ENCODE measurements around the gene CTAGE4.
"Not testable (repeated sequence)": the region's sequence is repeated elsewhere in the genome, so short reads cannot be mapped to it uniquely, and the experiment has no call there.

Gene CTAGE4

DNA sequence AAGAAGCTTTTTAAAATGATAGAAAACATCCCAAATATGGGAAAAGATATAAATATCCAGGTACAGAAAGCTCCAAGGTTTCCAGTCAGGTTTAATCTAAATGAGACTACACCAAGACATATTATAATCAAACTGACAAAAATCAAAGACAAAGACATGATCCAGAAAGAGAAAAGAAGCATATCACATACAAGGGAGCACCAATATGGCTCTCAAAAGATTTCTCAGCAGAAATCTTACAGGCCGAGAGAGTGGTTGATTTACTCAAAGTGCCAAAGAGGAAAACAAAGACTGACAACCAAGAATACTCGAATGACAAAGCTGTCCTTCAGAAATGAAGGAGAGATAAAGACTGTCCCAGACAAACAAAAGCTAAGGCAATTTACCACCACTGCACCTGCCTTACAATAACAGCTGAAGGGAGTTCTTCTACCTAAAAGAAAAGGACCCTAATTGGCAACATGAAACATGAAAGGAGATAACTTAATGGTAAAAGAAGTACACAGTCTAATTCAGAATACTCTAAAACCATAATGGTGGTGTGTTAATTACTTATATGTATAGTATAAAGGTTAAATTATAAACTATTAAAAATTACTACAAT, 34.9 kb upstream of the CTAGE4 start:
- H3K27me3 ChIP-seq = no peaks in the 10 kb centered on the region
- TF ChIP-seq, protein P1, sequence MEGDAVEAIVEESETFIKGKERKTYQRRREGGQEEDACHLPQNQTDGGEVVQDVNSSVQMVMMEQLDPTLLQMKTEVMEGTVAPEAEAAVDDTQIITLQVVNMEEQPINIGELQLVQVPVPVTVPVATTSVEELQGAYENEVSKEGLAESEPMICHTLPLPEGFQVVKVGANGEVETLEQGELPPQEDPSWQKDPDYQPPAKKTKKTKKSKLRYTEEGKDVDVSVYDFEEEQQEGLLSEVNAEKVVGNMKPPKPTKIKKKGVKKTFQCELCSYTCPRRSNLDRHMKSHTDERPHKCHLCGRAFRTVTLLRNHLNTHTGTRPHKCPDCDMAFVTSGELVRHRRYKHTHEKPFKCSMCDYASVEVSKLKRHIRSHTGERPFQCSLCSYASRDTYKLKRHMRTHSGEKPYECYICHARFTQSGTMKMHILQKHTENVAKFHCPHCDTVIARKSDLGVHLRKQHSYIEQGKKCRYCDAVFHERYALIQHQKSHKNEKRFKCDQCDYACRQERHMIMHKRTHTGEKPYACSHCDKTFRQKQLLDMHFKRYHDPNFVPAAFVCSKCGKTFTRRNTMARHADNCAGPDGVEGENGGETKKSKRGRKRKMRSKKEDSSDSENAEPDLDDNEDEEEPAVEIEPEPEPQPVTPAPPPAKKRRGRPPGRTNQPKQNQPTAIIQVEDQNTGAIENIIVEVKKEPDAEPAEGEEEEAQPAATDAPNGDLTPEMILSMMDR (IDR thresholded peaks at IDR 0.05) = no peak
- intact Hi-C loops (cut with DNase I; ENCODE audit: low total_unique reads) = no loop called here
- no peaks in the 10 kb centered on the region for H3K4me1 ChIP-seq
- no peak for DNase-seq
- H3K36me3 ChIP-seq = no peaks in the 10 kb centered on the region
- H3K9me3 ChIP-seq = peaks cover 3 to 30% (median 12%) of the 10 kb centered on the region in 3 donors
- H3K4me3 ChIP-seq = no peak overlapping the region
- H3K27ac ChIP-seq = no peak overlapping the region

- intact Hi-C loops (cut with DNase I; ENCODE audit: low total_unique reads) = no loop called here
- TF ChIP-seq, protein P1 (IDR thresholded peaks at IDR 0.05) = no peak
- Histone ChIP-seq H3K4me3 (no peak overlapping the region), H3K36me3 (no peaks in the 10 kb centered on the region), H3K27me3 (no peaks in the 10 kb centered on the region), H3K9me3 (no peaks in the 10 kb centered on the region), H3K27ac (no peak overlapping the region), H3K4me1 (no peaks in the 10 kb centered on the region)
- no peak for DNase-seq
These were observed 24.4 kb upstream of the CTAGE4 start for GRCh38 chr7:144158861-144159260.

DNA sequence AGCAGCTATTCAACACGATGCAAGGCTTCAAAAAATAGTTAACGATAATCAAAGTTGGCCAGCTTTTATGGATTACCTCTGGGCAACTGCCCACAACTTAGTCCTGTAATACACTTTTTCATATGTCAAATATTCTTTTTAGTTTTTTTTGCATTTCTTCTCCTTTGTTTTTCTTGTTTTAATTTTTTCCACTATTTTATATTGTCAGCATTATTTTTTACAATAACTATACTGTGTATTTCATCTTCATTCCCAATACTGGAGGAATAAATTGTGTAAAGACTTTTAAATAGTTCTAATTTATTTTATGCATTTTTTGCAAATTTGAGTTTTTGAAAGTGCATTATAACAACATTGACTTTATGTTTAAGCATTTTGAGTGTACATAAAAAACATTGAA, 18.5 kb upstream of the CTAGE4 start:
- Histone ChIP-seq H3K4me3 (no peak overlapping the region), H3K9me3 (no peaks in the 10 kb centered on the region), H3K36me3 (no peaks in the 10 kb centered on the region), H3K27ac (no peak overlapping the region), H3K27me3 (no peaks in the 10 kb centered on the region), H3K4me1 (no peaks in the 10 kb centered on the region)
- TF ChIP-seq, protein P1 (IDR thresholded peaks at IDR 0.05) = no peak
- no peak for DNase-seq
- intact Hi-C loops (cut with DNase I; ENCODE audit: low total_unique reads) = no loop called here

DNA sequence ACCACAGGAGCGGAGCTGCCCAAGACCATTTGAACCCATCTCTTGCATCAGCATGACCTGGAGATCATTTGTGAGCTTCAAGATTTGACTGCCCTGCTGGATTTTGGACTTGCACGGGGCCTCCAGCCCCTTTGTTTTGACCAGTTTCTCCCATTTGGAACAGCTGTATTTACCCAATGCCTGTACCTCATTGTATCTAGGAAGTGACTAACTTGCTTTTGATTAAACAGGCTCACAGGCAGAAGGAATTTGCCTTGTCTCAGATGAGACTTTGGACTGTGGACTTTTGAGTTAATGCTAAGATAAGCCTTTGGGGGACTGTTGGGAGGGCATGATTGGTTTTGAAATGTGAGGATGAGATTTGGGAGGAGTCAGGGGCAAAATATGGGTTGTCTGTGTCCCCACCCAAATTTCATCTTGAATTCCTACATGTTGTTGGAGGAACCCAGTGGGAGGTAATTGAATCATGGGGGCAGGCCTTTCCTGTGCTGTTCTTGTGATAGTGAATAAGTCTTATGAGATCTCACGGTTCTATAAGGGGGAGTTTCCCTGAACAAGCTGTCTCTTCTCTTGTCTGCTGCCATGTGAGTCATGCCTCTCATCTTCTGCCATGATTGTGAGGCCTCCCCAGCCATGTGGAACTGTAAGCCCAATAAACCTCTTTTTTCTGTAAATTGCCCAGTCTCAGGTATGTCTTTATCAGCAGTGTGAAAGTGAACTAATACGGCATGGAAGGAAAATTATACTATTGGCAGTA, 11.5 kb upstream of the CTAGE4 start:
- H3K27ac ChIP-seq; H3K4me3 ChIP-seq; H3K9me3 ChIP-seq; H3K27me3 ChIP-seq; intact Hi-C loops (cut with DNase I; ENCODE audit: low total_unique reads); DNase-seq; H3K36me3 ChIP-seq; H3K4me1 ChIP-seq: not testable (repeated sequence)

DNA sequence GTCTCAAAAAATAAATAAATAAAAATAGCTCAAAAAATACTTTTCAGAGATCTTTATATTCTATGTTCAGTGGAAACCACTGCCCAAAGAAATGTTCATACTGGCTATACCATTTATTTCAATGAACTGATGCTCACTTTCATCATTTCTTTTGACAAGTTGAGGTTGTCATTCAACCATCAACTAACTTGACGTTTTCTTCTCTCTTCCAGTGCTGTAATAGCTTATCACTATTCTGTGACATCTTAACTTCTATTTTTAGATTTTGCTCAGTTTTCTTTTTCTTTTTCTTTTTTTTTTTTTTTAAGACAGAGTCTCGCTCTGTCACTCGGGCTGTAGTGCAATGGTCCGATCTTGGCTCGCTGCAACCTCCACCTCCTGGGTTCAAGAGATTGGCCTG, 8.7 kb upstream of the CTAGE4 start:
- Histone ChIP-seq H3K4me3 (no peak overlapping the region), H3K36me3 (no peaks in the 10 kb centered on the region), H3K27ac (no peak overlapping the region), H3K27me3 (no peaks in the 10 kb centered on the region), H3K4me1 (no peaks in the 10 kb centered on the region), H3K9me3 (no peaks in the 10 kb centered on the region)
- DNase-seq = no peak
- intact Hi-C loops (cut with DNase I; ENCODE audit: low total_unique reads) = no loop called here
- TF ChIP-seq, protein P1 (IDR thresholded peaks at IDR 0.05) = no peak

DNA sequence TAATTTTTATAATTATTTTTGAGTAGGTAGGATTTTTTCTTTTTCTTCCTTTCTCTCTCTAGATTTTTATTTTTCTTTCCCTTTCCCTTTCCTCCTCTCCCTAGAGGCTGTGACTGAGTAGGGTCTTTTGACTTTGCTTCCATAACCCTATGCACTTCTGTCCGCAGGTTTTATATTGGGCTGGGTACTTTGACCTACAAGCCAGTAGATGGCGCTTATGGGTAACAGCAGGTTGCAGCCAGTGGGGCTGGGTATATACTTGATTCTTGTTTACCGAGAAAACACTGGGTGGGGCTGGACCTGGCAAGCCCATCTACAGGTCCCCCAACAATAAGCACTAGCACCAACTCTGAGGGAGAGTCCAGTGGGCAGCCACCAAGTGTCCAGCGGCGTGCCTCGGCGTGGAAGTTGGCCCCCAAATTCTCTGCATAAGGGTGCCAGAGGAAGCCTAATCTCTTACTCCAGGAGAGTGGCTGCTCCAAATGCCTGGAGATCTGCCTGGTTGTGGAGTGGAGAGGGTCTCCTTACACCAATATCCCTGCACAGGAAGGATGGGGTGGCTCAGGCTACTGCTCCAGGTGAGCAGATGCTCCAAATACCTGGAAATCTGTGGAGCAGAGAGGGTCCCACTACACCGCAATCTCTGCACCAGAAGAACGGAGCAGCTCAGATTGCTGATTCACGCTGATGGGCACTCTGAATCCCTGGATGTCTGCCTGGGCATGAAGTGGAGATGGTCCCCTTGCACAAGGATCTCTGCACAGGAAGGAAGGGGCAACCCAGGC, 4.7 kb upstream of the CTAGE4 start:
- DNase-seq; intact Hi-C loops (cut with DNase I; ENCODE audit: low total_unique reads); H3K36me3 ChIP-seq; H3K4me1 ChIP-seq; H3K27me3 ChIP-seq; H3K27ac ChIP-seq; H3K9me3 ChIP-seq; H3K4me3 ChIP-seq: not testable (repeated sequence)
- TF ChIP-seq, protein P1 (IDR thresholded peaks at IDR 0.05) = peak in 1 of 2 experiments; percentile 17

- H3K36me3 ChIP-seq; H3K27ac ChIP-seq; H3K9me3 ChIP-seq; H3K4me1 ChIP-seq; H3K27me3 ChIP-seq; DNase-seq; intact Hi-C loops (cut with DNase I; ENCODE audit: low total_unique reads); H3K4me3 ChIP-seq: not testable (repeated sequence)
These were observed 4.1 kb upstream of the CTAGE4 start for GRCh38 chr7:144179165-144179479.

GRCh38 chr7:144187848-144188247, 4.6 kb downstream of the CTAGE4 start:
- H3K4me3 ChIP-seq; H3K27me3 ChIP-seq; DNase-seq; intact Hi-C loops (cut with DNase I; ENCODE audit: low total_unique reads); H3K9me3 ChIP-seq; H3K27ac ChIP-seq; H3K4me1 ChIP-seq; H3K36me3 ChIP-seq: not testable (repeated sequence)

Data from tibial artery (tissue), 4 donors.